MCF 10A (cell line): Measurements from ENCODE around the gene TMEM121. TPM values are rescaled to one million over a fixed set of nuclear protein-coding genes. Genes with fewer than 3 reads are reported as not detected.
A peak's percentile ranks its signal among the peaks of the same experiment; 100 is the strongest.

Source experiments
- BruUV-seq: library from RNA; stranded (reverse); fragments of 400-500 nt; replicated peaks from 2 replicates; lab custom pipeline; 2021; lab: Mats Ljungman, UMichigan
- CTCF ChIA-PET: fragments of 300-600 bp; sonication (Branson Sonifier 250); formaldehyde crosslinking; extraction: SDS; loops from one replicate; lab custom pipeline; 2021; ENCODE audit warnings: antibody characterized with exemption, inconsistent platforms; lab: Yijun Ruan, JAX
- POLR2A ChIA-PET: fragments of 300-600, 350-650 bp; sonication (Branson Sonifier 250); formaldehyde crosslinking; extraction: SDS; loops from one replicate; lab custom pipeline; 2020; ENCODE audit warnings: antibody characterized with exemption, inconsistent platforms; lab: Yijun Ruan, JAX
- DNase-seq: peaks from one replicate; pipeline ENCODE4 v3.0.0-alpha.2; 2018; ENCODE audit not compliant: unreplicated experiment
- H3K27ac Mint-ChIP-seq: one replicate; pipeline ENCODE4 v1.8.0; 2022; ENCODE audit warnings: mild to moderate bottlenecking, low read depth, mixed read lengths; ENCODE audit not compliant: unreplicated experiment
- H3K27me3 Mint-ChIP-seq: one replicate; pipeline ENCODE4 v1.8.0; 2022; ENCODE audit warnings: mixed read lengths; ENCODE audit not compliant: insufficient read depth, unreplicated experiment
- H3K36me3 Mint-ChIP-seq: one replicate; pipeline ENCODE4 v1.8.0; 2022; ENCODE audit warnings: mild to moderate bottlenecking, moderate library complexity, mixed read lengths; ENCODE audit not compliant: insufficient read depth, unreplicated experiment
- H3K4me1 Mint-ChIP-seq: one replicate; pipeline ENCODE4 v1.8.0; 2022; ENCODE audit warnings: mixed read lengths; ENCODE audit not compliant: insufficient read depth, unreplicated experiment
- H3K4me3 Mint-ChIP-seq: one replicate; pipeline ENCODE4 v1.8.0; 2022; ENCODE audit warnings: mild to moderate bottlenecking, moderate library complexity, mixed read lengths; ENCODE audit not compliant: unreplicated experiment
- H3K9me3 Mint-ChIP-seq: one replicate; pipeline ENCODE4 v1.8.0; 2022; ENCODE audit warnings: mixed read lengths; ENCODE audit not compliant: unreplicated experiment
- CTCF ChIP-seq: fragments of 200-600 bp; IDR thresholded peaks from one replicate; pipeline ENCODE4 v1.8.0; 2022; ENCODE audit warnings: antibody characterized with exemption, mild to moderate bottlenecking; ENCODE audit not compliant: unreplicated experiment
- intact Hi-C: fragments of 100-400 bp; cut with micrococcal nuclease; formaldehyde crosslinking; loops from 2 replicates; pipeline ENCODE4 v1.14.1; 2022
- total RNA-seq: library from RNA; stranded (reverse); gene quantifications from 2 replicates; pipeline ENCODE4 v1.2.3, GENCODE V29; 2022

TMEM121 gene
- total RNA-seq, 1 experiment from 2014 or later = 0.68 TPM

GRCh38 chr14:105478398-105479251 lies 47.8 kb upstream of the TMEM121 start:
- intact Hi-C loops = no loop called here
- peaks cover 18% of the 10 kb centered on the region for H3K4me1 Mint-ChIP-seq
- no peaks in the 10 kb centered on the region for H3K27me3 Mint-ChIP-seq
- ChIA-PET POLR2A (no interaction called here), CTCF (interaction anchor here (0.5 to 1.2 kb wide), 2 partner anchors 11 to 250 kb away, joined by 3 read pairs; no protein-coding TSS in a partner anchor)
- DNase-seq = no peak
- TF ChIP-seq CTCF = no peak
- no TSS peak for BruUV-seq
- H3K36me3 Mint-ChIP-seq = peaks cover 12% of the 10 kb centered on the region
- H3K4me3 Mint-ChIP-seq = no peak overlapping the region
- no peak overlapping the region for H3K27ac Mint-ChIP-seq
- no peaks in the 10 kb centered on the region for H3K9me3 Mint-ChIP-seq

DNA sequence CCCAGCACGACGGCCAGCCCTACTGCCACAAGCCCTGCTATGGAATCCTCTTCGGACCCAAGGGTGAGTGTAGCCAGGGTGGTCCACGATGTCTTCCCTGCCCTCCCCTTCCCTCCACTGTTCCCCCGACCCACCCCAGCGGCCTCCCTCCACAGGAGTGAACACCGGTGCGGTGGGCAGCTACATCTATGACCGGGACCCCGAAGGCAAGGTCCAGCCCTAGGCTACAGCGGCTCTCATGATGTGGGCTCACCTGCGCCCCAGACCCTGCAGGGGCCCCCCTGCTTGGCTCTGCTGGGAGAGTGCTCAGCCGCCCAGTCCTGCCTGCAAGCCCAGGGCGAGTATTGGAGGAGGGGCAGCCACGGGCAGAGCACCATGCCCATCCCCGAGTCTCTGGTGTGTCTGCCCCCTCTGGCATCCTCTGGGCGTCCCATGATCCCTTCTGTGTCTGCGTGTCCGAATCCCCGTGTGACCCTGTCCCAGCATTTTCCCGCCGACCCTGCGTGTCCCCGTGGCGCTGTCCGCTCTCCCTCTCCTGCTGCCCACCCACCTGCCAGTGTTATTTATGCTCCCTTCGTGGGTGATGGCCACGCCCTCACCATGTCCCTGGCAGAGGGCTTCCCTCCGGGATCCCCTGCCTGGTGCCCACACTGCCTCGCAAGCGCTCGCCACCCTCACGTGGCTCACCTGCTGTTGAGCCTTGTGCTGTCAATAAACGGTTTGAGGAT lies 46.8 kb upstream of the TMEM121 start:
- no TSS peak for BruUV-seq
- CTCF ChIA-PET = interaction anchor here (0.5 to 1.4 kb wide), 2 partner anchors 11 to 251 kb away, joined by 3 to 4 read pairs; no protein-coding TSS in a partner anchor
- H3K4me3 Mint-ChIP-seq = no peak overlapping the region

DNA sequence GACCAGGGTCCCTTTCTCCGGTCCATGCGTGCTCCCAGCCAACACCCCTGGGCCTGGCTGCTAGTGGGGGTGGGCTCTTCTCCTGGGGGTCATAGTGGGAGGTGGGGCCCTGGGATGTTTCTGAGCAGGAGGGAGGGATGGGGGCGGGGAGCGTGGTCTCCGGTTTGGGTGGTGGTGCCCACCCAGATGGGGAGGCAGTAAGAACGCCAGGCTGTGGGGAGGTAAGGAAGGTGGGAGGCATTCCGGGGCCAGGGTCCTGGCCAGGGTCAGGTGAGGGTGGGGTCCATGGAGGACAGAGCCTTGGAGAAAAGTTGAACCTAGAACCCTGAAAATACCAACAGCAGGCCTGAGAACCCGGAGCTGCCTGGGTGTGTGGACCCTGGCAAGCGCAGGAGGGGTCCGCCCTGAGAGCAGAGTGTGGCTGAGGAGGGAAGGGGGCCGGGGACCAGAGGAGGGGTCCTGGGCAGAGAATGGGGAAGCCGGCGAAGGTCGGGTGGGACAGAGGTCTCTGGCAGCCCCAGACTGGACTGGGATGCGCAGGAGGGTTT lies 46.1 kb upstream of the TMEM121 start:
- BruUV-seq = no TSS peak
- DNase-seq = no peak
- H3K27ac Mint-ChIP-seq = peak overlapping the region; percentile 99
- intact Hi-C loops = loop anchor here (2.0 kb wide), 1 partner anchor 49 kb away; no protein-coding TSS in a partner anchor
- ChIA-PET CTCF (interaction anchor here (0.5 to 2.3 kb wide), 21 partner anchors 9 to 1212 kb away, joined by 3 to 45 read pairs (median 4); no protein-coding TSS in a partner anchor), POLR2A (interaction anchor here (0.6 to 2.5 kb wide), 4 partner anchors 10 to 508 kb away, joined by 3 to 30 read pairs (median 4); partner anchors contain the start of gene BRF1)
- H3K4me3 Mint-ChIP-seq = peak overlapping the region; percentile 75
- no peaks in the 10 kb centered on the region for H3K9me3 Mint-ChIP-seq
- no peaks in the 10 kb centered on the region for H3K27me3 Mint-ChIP-seq
- H3K4me1 Mint-ChIP-seq = peaks cover 24% of the 10 kb centered on the region
- H3K36me3 Mint-ChIP-seq = peaks cover 12% of the 10 kb centered on the region
- TF ChIP-seq CTCF = no peak

More for the DNA sequence above, 46.8 kb upstream of the TMEM121 start:
- H3K27me3 Mint-ChIP-seq = no peaks in the 10 kb centered on the region
- POLR2A ChIA-PET = interaction anchor here (2.5 kb wide), 1 partner anchor 10 kb away, joined by 30 read pairs; no protein-coding TSS in a partner anchor
- peaks cover 12% of the 10 kb centered on the region for H3K36me3 Mint-ChIP-seq
- H3K4me1 Mint-ChIP-seq = peaks cover 23% of the 10 kb centered on the region
- no peak for DNase-seq
- peak overlapping the region; percentile 99 for H3K27ac Mint-ChIP-seq
- intact Hi-C loops = loop anchor here (2.0 kb wide), 1 partner anchor 49 kb away; no protein-coding TSS in a partner anchor
- TF ChIP-seq CTCF = no peak
- H3K9me3 Mint-ChIP-seq = no peaks in the 10 kb centered on the region
